Loucy (cell line): ENCODE measurements around the gene HLX.

ENCODE experiments used
- CTCF ChIP-seq: fragments of 200-600 bp; sonication (generic); conservative IDR thresholded peaks from 2 replicates; pipeline ENCODE4 v1.5.1; 2014; ENCODE audit warnings: mild to moderate bottlenecking, antibody characterized with exemption, low read length
- EZH2phosphoT487 ChIP-seq: fragments of 200-600 bp; IDR thresholded peaks from 2 replicates; pipeline ENCODE4 v1.6.1; 2018; ENCODE audit warnings: antibody characterized with exemption, mild to moderate bottlenecking, moderate library complexity, borderline replicate concordance

GRCh38 chr1:220892086-220892376 is 12.8 kb downstream of the HLX start:
- TF ChIP-seq CTCF (no peak), EZH2phosphoT487 (no peak)
